ENCODE results near the gene APOBEC3C.
A peak's percentile ranks its signal among the peaks of the same experiment; 100 is the strongest.
"Not testable (repeated sequence)": the region's sequence is repeated elsewhere in the genome, so short reads cannot be mapped to it uniquely, and the experiment has no call there.

Gene APOBEC3C

GRCh38 chr22:39007177-39007576 is 6.9 kb upstream of the APOBEC3C start:
- intact Hi-C loops (cut with DNase I; ENCODE audit: low total_unique reads) = loop anchor here (5.0 kb wide), 1 partner anchor 115 kb away; no protein-coding TSS in a partner anchor
- no peak for TF ChIP-seq CTCF (IDR thresholded peaks at IDR 0.05)
- Histone ChIP-seq H3K4me1 (peaks cover 0 to 4% (median 0%) of the 10 kb centered on the region in 4 donors), H3K4me3 (no peak overlapping the region), H3K27ac (no peak overlapping the region), H3K27me3 (no peaks in the 10 kb centered on the region), H3K36me3 (no peaks in the 10 kb centered on the region), H3K9me3 (no peaks in the 10 kb centered on the region)
- DNase-seq = no peak

GRCh38 chr22:39008271-39008850 is 5.7 kb upstream of the APOBEC3C start:
- H3K27ac ChIP-seq, H3K4me3 ChIP-seq, H3K27me3 ChIP-seq, DNase-seq, H3K36me3 ChIP-seq, H3K4me1 ChIP-seq, H3K9me3 ChIP-seq: not testable (repeated sequence)
- intact Hi-C loops (cut with DNase I; ENCODE audit: low total_unique reads) = loop anchor here (5.0 kb wide), 1 partner anchor 114 kb away; no protein-coding TSS in a partner anchor

- intact Hi-C loops (cut with DNase I; ENCODE audit: low total_unique reads) = no loop called here
- Histone ChIP-seq H3K4me3 (no peak overlapping the region), H3K36me3 (no peaks in the 10 kb centered on the region), H3K9me3 (no peaks in the 10 kb centered on the region), H3K27me3 (no peaks in the 10 kb centered on the region), H3K4me1 (peaks cover 0 to 18% (median 10%) of the 10 kb centered on the region in 4 donors), H3K27ac (no peak overlapping the region)
- no peak for DNase-seq
- no peak for TF ChIP-seq CTCF (IDR thresholded peaks at IDR 0.05)
Measured at GRCh38 chr22:39010946-39011345, 3.1 kb upstream of the APOBEC3C start.

- Histone ChIP-seq H3K9me3 (no peaks in the 10 kb centered on the region), H3K27ac (no peak overlapping the region), H3K4me3 (no peak overlapping the region), H3K27me3 (no peaks in the 10 kb centered on the region), H3K36me3 (no peaks in the 10 kb centered on the region), H3K4me1 (peaks cover 0 to 18% (median 10%) of the 10 kb centered on the region in 4 donors)
- intact Hi-C loops (cut with DNase I; ENCODE audit: low total_unique reads) = no loop called here
- no peak for DNase-seq
- no peak for TF ChIP-seq CTCF (IDR thresholded peaks at IDR 0.05)
Measured at GRCh38 chr22:39012533-39013511, 1.2 kb upstream of the APOBEC3C start.

- intact Hi-C loops (cut with DNase I; ENCODE audit: low total_unique reads); DNase-seq; H3K36me3 ChIP-seq; H3K9me3 ChIP-seq; H3K27me3 ChIP-seq: not testable (repeated sequence)
- Histone ChIP-seq H3K4me1 (peaks cover 0 to 18% (median 10%) of the 10 kb centered on the region in 4 donors), H3K27ac (peak overlapping the region in 1 of 2 donors; percentile 63), H3K4me3 (peak overlapping the region; percentile 52)
Measured at GRCh38 chr22:39013561-39013941, 506 bp upstream of the APOBEC3C start.

GRCh38 chr22:39014723-39015121 is 665 bp downstream of the APOBEC3C start:
- H3K36me3 ChIP-seq; DNase-seq; H3K9me3 ChIP-seq; H3K27me3 ChIP-seq; intact Hi-C loops (cut with DNase I; ENCODE audit: low total_unique reads): not testable (repeated sequence)
- peak overlapping the region in 1 of 2 donors; percentile 63 for H3K27ac ChIP-seq
- peaks cover 0 to 18% (median 10%) of the 10 kb centered on the region in 4 donors for H3K4me1 ChIP-seq
- H3K4me3 ChIP-seq = peak overlapping the region; percentile 52

- no peak overlapping the region for H3K4me3 ChIP-seq
- DNase-seq = no peak
- H3K27ac ChIP-seq = no peak overlapping the region
- H3K4me1 ChIP-seq = peaks cover 0 to 29% (median 18%) of the 10 kb centered on the region in 4 donors
- no peak for TF ChIP-seq CTCF (IDR thresholded peaks at IDR 0.05)
- H3K36me3 ChIP-seq = no peaks in the 10 kb centered on the region
- no peaks in the 10 kb centered on the region for H3K27me3 ChIP-seq
- intact Hi-C loops (cut with DNase I; ENCODE audit: low total_unique reads) = no loop called here
- H3K9me3 ChIP-seq = no peaks in the 10 kb centered on the region
Measured at GRCh38 chr22:39016592-39016991, 2.5 kb downstream of the APOBEC3C start.

All from tibial artery (tissue), 4 donors.